ENCODE results near the gene CRISPLD2.

The CRISPLD2 gene

DNA sequence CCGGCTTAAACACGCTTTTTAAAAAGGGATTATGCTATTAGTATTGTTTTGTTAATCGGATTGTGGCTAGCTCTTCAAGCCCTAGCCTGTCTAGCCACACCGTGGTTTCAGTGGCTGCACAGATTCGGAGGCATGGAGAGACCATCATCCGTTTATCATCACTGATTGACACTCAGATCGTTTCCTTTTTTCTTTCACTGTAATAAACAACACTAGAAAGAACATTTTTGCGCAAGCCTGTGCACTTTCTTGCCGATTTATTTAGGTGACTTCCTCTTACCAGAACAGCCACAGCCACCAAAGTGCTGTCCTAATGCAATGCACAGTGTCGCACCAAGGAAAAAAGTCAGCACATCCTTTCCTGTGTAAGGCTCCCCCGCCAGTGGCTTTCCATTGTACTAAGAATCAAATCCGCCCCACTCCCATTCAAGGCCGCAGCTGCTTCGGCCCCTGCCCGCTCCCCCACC lies 78.2 kb downstream of the CRISPLD2 start:
- Histone ChIP-seq H3K9me2 (replicated peaks; ENCODE audit: low read depth, low read length) (no peaks in the 10 kb centered on the region), H2AFZ (ENCODE audit: low read length) (no peak overlapping the region), H3K79me2 (ENCODE audit: insufficient read depth, low read length) (no peaks in the 10 kb centered on the region), H4K20me1 (ENCODE audit: insufficient read depth, low read length, poor library complexity, severe bottlenecking) (no peaks in the 10 kb centered on the region), H3K9ac (ENCODE audit: low read depth, low read length, poor library complexity, severe bottlenecking) (no peak overlapping the region), H3F3A (ENCODE audit: low read depth) (no peaks in the 10 kb centered on the region), H3K27me3 (ENCODE audit: insufficient read depth, low read length, poor library complexity, severe bottlenecking) (no peaks in the 10 kb centered on the region), H3K4me2 (ENCODE audit: low read depth, low read length, poor library complexity, severe bottlenecking) (no peak overlapping the region), H3K36me3 (ENCODE audit: insufficient read depth, low read length) (no peaks in the 10 kb centered on the region), H3K4me3 (ENCODE audit: low read length, poor library complexity, severe bottlenecking) (no peak overlapping the region), H3K4me1 (ENCODE audit: insufficient read depth, low read length, poor library complexity, severe bottlenecking) (no peaks in the 10 kb centered on the region), H3K9me3 (ENCODE audit: insufficient read depth, low read depth, low read length) (no peaks in the 10 kb centered on the region)
- no peak for TF ChIP-seq EZH2phosphoT487 (IDR thresholded peaks at IDR 0.05; ENCODE audit: borderline replicate concordance)
- TF ChIP-seq, protein P1, sequence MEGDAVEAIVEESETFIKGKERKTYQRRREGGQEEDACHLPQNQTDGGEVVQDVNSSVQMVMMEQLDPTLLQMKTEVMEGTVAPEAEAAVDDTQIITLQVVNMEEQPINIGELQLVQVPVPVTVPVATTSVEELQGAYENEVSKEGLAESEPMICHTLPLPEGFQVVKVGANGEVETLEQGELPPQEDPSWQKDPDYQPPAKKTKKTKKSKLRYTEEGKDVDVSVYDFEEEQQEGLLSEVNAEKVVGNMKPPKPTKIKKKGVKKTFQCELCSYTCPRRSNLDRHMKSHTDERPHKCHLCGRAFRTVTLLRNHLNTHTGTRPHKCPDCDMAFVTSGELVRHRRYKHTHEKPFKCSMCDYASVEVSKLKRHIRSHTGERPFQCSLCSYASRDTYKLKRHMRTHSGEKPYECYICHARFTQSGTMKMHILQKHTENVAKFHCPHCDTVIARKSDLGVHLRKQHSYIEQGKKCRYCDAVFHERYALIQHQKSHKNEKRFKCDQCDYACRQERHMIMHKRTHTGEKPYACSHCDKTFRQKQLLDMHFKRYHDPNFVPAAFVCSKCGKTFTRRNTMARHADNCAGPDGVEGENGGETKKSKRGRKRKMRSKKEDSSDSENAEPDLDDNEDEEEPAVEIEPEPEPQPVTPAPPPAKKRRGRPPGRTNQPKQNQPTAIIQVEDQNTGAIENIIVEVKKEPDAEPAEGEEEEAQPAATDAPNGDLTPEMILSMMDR (conservative IDR thresholded peaks at IDR 0.05; ENCODE audit: low read length): no peak

DNA sequence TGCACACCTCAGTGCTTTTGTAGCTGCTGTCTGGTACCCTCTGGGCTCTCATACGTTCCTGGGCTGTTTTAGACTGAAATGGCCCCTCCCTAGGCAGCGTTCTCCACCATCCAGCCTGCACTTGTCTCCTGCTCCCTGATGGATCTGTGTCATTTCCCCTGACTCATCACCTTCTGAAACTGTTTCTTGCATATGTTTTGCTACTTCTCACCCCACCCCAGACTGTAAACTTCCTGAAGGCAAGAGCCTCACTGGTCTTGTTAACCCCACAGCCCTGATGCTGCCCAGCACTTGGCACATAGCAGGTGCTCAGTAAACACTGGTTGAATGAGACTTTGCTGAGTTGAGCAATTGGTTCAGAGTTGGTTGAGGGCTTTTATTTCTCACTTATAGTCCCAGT lies 78.7 kb downstream of the CRISPLD2 start:
- no peak overlapping the region for H2AFZ ChIP-seq (ENCODE audit: low read length)
- no peaks in the 10 kb centered on the region for H3K27me3 ChIP-seq (ENCODE audit: insufficient read depth, low read length, poor library complexity, severe bottlenecking)
- H4K20me1 ChIP-seq (ENCODE audit: insufficient read depth, low read length, poor library complexity, severe bottlenecking): no peaks in the 10 kb centered on the region
- H3K9me2 ChIP-seq (replicated peaks; ENCODE audit: low read depth, low read length): no peaks in the 10 kb centered on the region
- no peak overlapping the region for H3K4me3 ChIP-seq (ENCODE audit: low read length, poor library complexity, severe bottlenecking)
- no peaks in the 10 kb centered on the region for H3K9me3 ChIP-seq (ENCODE audit: insufficient read depth, low read depth, low read length)
- no peak overlapping the region for H3K4me2 ChIP-seq (ENCODE audit: low read depth, low read length, poor library complexity, severe bottlenecking)
- no peaks in the 10 kb centered on the region for H3K36me3 ChIP-seq (ENCODE audit: insufficient read depth, low read length)
- TF ChIP-seq EZH2phosphoT487 (IDR thresholded peaks at IDR 0.05; ENCODE audit: borderline replicate concordance): no peak
- TF ChIP-seq, protein P1 (conservative IDR thresholded peaks at IDR 0.05; ENCODE audit: low read length): no peak
- no peaks in the 10 kb centered on the region for H3K4me1 ChIP-seq (ENCODE audit: insufficient read depth, low read length, poor library complexity, severe bottlenecking)
- no peak overlapping the region for H3K9ac ChIP-seq (ENCODE audit: low read depth, low read length, poor library complexity, severe bottlenecking)
- no peaks in the 10 kb centered on the region for H3F3A ChIP-seq (ENCODE audit: low read depth)
- H3K79me2 ChIP-seq (ENCODE audit: insufficient read depth, low read length): no peaks in the 10 kb centered on the region

DNA sequence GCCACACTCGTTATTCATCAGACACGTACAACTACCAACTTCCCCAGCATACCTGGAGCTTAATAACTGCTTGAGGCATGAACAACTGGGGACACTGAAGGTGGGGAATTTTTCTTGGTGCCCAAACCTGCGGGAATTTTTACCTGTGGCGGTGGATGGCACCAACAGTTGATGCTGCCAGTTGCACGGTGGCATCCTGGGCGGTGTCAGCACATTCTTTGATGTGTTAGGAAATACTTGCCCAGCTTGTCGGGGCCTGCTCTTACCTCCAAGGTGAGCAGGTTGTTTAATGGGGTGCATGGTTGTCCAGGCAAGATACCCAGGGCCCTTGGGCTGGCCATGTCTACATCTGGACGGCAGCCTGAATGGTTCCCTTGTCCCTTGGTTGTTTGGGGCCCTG lies 79.6 kb downstream of the CRISPLD2 start:
- no peaks in the 10 kb centered on the region for H4K20me1 ChIP-seq (ENCODE audit: insufficient read depth, low read length, poor library complexity, severe bottlenecking)
- no peaks in the 10 kb centered on the region for H3K9me2 ChIP-seq (replicated peaks; ENCODE audit: low read depth, low read length)
- no peaks in the 10 kb centered on the region for H3K79me2 ChIP-seq (ENCODE audit: insufficient read depth, low read length)
- H3F3A ChIP-seq (ENCODE audit: low read depth): no peaks in the 10 kb centered on the region
- H3K4me2 ChIP-seq (ENCODE audit: low read depth, low read length, poor library complexity, severe bottlenecking): no peak overlapping the region
- H3K36me3 ChIP-seq (ENCODE audit: insufficient read depth, low read length): no peaks in the 10 kb centered on the region
- H3K4me3 ChIP-seq (ENCODE audit: low read length, poor library complexity, severe bottlenecking): no peak overlapping the region
- no peaks in the 10 kb centered on the region for H3K27me3 ChIP-seq (ENCODE audit: insufficient read depth, low read length, poor library complexity, severe bottlenecking)
- TF ChIP-seq, protein P1 (conservative IDR thresholded peaks at IDR 0.05; ENCODE audit: low read length): no peak
- no peak for TF ChIP-seq EZH2phosphoT487 (IDR thresholded peaks at IDR 0.05; ENCODE audit: borderline replicate concordance)
- H3K4me1 ChIP-seq (ENCODE audit: insufficient read depth, low read length, poor library complexity, severe bottlenecking): no peaks in the 10 kb centered on the region
- no peak overlapping the region for H3K9ac ChIP-seq (ENCODE audit: low read depth, low read length, poor library complexity, severe bottlenecking)
- no peak overlapping the region for H2AFZ ChIP-seq (ENCODE audit: low read length)
- no peaks in the 10 kb centered on the region for H3K9me3 ChIP-seq (ENCODE audit: insufficient read depth, low read depth, low read length)

Data from Loucy (cell line).